Left lung (tissue), 10 donors: Measurements from ENCODE around the gene KRT84. TPM values are rescaled to one million over a fixed set of nuclear protein-coding genes. Genes with fewer than 3 reads are reported as not detected.

Source experiments
- ATAC-seq: fragments of 200-7000 bp; cut with Tn5 transposase; one replicate; pipeline ENCODE4 v1.9.1; 2020; ENCODE audit warnings: moderate library complexity
- DNase-seq, 4 donors: peaks; one replicate each; pipeline ENCODE4 v3.0.0-alpha.2; 2013 to 2020
- H3K27ac ChIP-seq, 2 donors: fragments of 200-600 bp; sonication (generic) in 1 of 2; one replicate each; pipeline versions ENCODE4 v1.5.0 to v1.8.0; 2020 to 2021
- H3K27me3 ChIP-seq, 2 donors: fragments of 200-600 bp; sonication (generic) in 1 of 2; one replicate each; pipeline versions ENCODE4 v1.5.0 to v1.8.0; 2020 to 2021
- H3K36me3 ChIP-seq, 2 donors: fragments of 200-600 bp; sonication (generic) in 1 of 2; one replicate each; pipeline versions ENCODE4 v1.5.0 to v1.8.0; 2020 to 2021
- H3K4me1 ChIP-seq, 2 donors: fragments of 200-600 bp; one replicate each; pipeline ENCODE4 v1.8.0; 2021
- H3K4me3 ChIP-seq, 2 donors: fragments of 200-600 bp; sonication (generic) in 1 of 2; one replicate each; pipeline versions ENCODE4 v1.5.0 to v1.8.0; 2020 to 2021; ENCODE audit warnings: mild to moderate bottlenecking in 1 of 2
- H3K9me3 ChIP-seq, 2 donors: fragments of 200-600 bp; sonication (generic) in 1 of 2; one replicate each; pipeline versions ENCODE4 v1.5.0 to v1.8.0; 2020 to 2021
- intact Hi-C, 2 donors: fragments of 100-400 bp; cut with DNase I; formaldehyde crosslinking; loops; one replicate each; pipeline versions ENCODE4 v1.11.2 to v1.14.2; 2022
- polyA plus RNA-seq, 6 donors: library from polyadenylated mRNA; unstranded; fragments of 120-200 nt; gene quantifications; one replicate each; pipeline ENCODE4 v1.2.1, GENCODE V29; 2013; ENCODE audit not compliant: insufficient read length in 6 of 6
- total RNA-seq, 2 donors: library from RNA; stranded (reverse); fragmentation: NEBNext Ultra II Directional; extraction: Animal tissue kit (Norgen Biotek cat#: 25700); gene quantifications; one replicate each; pipeline ENCODE4 v1.2.1, GENCODE V29; 2021
- TF ChIP-seq, protein P1 (sequence below), 2 donors: fragments of 200-600 bp; sonication (generic) in 1 of 2; IDR thresholded peaks; one replicate each; pipeline versions ENCODE4 v1.5.0 to v1.8.0; 2021; ENCODE audit warnings: antibody characterized with exemption in 2 of 2
- donor health status: DM: no; HTN: yes; CAD: no.
- donor health status: DM: no; HTN: no; CAD: no.

The KRT84 gene
- total and polyA plus RNA-seq, 8 donors = not detected

DNA sequence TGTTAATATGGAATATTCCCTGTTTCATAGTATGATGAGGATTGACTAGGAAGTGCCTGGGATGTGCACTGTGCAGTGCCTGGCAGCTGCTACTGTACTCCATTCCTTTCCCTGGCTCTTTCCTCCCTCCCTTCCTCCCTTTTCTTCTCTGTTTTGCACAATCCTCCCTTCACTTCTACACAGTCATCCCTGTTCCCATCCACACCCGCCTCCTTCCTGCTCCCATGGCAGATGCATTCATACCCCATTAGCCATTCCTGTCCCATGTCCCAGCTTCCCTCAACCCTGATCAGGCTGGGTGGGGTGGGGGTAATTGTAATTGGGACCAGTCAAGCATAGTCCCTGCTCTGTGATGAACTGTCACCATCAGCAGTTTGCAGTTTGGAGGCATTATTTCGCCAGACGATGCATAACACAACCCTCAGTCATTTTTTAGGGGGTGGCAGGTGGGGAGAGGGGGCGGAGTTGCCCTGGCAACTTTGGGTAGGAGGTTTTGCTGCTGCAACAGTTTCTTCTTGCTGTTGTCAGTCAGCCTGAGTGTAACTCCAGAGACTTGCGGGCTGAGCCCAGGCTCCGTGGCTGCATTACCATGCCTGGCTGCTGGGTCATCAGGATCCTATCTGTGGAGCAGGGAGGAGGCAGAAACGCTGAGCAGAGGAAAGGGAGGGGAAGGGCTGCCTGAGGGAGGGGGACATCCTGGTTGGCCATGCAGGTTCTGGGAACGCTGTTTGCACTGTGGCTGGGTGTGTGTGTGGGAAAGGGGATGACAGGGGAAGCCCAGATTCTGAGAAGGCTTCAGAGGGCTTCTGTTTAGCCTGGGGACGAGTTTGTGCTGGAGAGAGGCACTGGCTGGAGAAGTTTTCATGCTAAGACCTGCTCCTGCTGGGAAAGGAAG, 4.1 kb upstream of the KRT84 start:
- Histone ChIP-seq H3K27me3 (peaks cover 0 to 39% of the 10 kb centered on the region in 2 donors), H3K9me3 (no peaks in the 10 kb centered on the region), H3K4me1 (no peaks in the 10 kb centered on the region), H3K4me3 (no peak overlapping the region), H3K27ac (no peak overlapping the region), H3K36me3 (no peaks in the 10 kb centered on the region)
- DNase-seq (no peak), ATAC-seq (peak; percentile 12)
- TF ChIP-seq, protein P1, sequence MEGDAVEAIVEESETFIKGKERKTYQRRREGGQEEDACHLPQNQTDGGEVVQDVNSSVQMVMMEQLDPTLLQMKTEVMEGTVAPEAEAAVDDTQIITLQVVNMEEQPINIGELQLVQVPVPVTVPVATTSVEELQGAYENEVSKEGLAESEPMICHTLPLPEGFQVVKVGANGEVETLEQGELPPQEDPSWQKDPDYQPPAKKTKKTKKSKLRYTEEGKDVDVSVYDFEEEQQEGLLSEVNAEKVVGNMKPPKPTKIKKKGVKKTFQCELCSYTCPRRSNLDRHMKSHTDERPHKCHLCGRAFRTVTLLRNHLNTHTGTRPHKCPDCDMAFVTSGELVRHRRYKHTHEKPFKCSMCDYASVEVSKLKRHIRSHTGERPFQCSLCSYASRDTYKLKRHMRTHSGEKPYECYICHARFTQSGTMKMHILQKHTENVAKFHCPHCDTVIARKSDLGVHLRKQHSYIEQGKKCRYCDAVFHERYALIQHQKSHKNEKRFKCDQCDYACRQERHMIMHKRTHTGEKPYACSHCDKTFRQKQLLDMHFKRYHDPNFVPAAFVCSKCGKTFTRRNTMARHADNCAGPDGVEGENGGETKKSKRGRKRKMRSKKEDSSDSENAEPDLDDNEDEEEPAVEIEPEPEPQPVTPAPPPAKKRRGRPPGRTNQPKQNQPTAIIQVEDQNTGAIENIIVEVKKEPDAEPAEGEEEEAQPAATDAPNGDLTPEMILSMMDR (IDR thresholded peaks at IDR 0.05) = no peak
- intact Hi-C loops = no loop called here

DNA sequence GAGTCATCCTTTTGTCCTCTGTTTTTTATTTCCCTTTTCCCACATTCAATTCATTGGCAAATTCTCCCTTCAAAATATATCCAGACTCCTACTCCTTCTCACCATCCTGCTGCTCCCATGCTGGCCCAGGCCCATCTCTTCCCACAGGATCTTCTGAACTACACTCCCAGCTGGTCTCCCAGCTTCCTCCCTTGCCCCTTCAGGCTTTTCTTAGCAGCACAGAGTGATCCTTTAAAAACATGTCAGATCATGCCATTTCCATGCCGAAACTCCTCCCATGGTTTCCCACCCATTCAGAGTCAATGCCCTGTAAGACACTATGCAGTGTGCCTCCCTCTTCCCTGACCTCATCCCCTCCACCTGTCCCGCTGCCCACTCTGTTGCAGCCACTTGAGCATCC, 2.4 kb upstream of the KRT84 start:
- no peaks in the 10 kb centered on the region for H3K4me1 ChIP-seq
- TF ChIP-seq, protein P1 (IDR thresholded peaks at IDR 0.05) = no peak
- no peak for ATAC-seq
- DNase-seq = no peak
- peaks cover 0 to 40% of the 10 kb centered on the region in 2 donors for H3K27me3 ChIP-seq
- H3K36me3 ChIP-seq = no peaks in the 10 kb centered on the region
- intact Hi-C loops = no loop called here
- no peaks in the 10 kb centered on the region for H3K9me3 ChIP-seq
- H3K27ac ChIP-seq = no peak overlapping the region
- no peak overlapping the region for H3K4me3 ChIP-seq

DNA sequence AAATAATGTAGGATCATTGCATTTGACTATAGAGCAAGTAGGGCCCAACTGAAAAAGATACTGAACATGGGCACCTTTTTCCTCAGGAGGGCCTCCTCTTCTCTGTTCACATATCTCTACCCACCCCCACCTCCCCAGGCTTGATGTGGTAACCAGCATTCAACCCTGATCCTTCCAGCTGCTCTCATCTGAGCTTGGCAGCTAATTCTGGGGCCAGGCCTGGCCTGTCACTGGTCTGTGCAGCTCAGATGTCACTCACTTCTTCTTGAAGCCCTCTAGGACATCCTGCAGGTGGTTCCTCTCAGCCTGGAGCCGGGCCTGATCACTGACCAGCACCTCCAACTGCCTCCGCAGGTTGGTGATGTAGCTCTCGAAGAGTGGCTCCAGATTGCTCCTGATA, 2.1 kb downstream of the KRT84 start:
- H3K9me3 ChIP-seq = no peaks in the 10 kb centered on the region
- no peak overlapping the region for H3K4me3 ChIP-seq
- TF ChIP-seq, protein P1 (IDR thresholded peaks at IDR 0.05) = no peak
- DNase-seq (no peak), ATAC-seq (no peak)
- no peak overlapping the region for H3K27ac ChIP-seq
- H3K4me1 ChIP-seq = no peaks in the 10 kb centered on the region
- peaks cover 0 to 36% of the 10 kb centered on the region in 2 donors for H3K27me3 ChIP-seq
- intact Hi-C loops = no loop called here
- H3K36me3 ChIP-seq = no peaks in the 10 kb centered on the region

DNA sequence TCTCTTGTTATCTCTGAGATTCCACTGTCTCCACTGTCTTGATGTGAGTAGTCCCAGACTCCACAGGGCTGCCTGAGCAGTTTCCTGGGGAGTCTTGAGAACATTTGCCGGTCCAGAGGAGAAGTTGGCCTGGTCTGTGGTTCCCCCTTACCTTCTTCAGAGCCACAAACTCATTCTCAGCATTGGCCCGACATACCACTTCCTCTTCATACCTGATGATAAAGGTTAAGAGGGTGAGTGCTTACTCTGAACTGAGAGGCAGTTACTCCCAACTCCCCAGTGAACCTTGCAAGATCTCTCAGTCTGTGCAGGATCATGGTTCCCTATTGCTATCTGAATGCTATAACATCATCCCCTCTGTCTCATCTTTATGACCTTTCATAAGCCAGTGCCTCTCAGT, 2.6 kb downstream of the KRT84 start:
- Histone ChIP-seq H3K4me1 (no peaks in the 10 kb centered on the region), H3K27ac (no peak overlapping the region), H3K27me3 (peaks cover 0 to 36% of the 10 kb centered on the region in 2 donors), H3K9me3 (no peaks in the 10 kb centered on the region), H3K4me3 (no peak overlapping the region), H3K36me3 (no peaks in the 10 kb centered on the region)
- ATAC-seq (no peak), DNase-seq (no peak)
- TF ChIP-seq, protein P1 (IDR thresholded peaks at IDR 0.05) = no peak
- intact Hi-C loops = no loop called here

DNA sequence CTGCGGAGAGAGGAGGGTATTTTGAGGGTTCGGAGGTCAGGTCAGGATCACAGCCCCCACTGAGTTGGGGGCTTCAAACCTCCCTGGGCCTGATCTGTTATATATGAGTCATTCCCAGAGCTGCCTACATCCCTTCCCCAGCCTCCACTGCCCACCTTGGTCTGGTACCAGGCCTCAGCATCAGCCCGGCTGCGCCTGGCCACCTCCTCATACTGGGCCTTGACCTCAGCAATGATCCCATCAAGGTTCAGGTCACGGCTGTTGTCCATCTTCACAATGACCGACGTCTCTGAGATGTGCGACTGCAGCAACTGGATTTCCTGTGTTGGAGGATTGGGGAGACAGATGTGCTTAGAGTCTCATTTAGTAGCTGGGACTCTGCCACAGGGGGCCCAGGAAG, 4.2 kb downstream of the KRT84 start:
- H3K4me3 ChIP-seq = no peak overlapping the region
- H3K27me3 ChIP-seq = peaks cover 0 to 39% of the 10 kb centered on the region in 2 donors
- no peak for DNase-seq
- ATAC-seq = no peak
- H3K9me3 ChIP-seq = no peaks in the 10 kb centered on the region
- H3K36me3 ChIP-seq = no peaks in the 10 kb centered on the region
- no peak overlapping the region for H3K27ac ChIP-seq
- intact Hi-C loops = no loop called here
- TF ChIP-seq, protein P1 (IDR thresholded peaks at IDR 0.05) = no peak
- no peaks in the 10 kb centered on the region for H3K4me1 ChIP-seq
